SK-N-SH (cell line): ENCODE measurements around the gene PRELID1. TPM values are rescaled to one million over a fixed set of nuclear protein-coding genes. Genes with fewer than 3 reads are reported as not detected.

Source experiments
- CTCF ChIA-PET: fragments of 300-600, 350-600 bp; formaldehyde crosslinking; extraction: SDS; loops from one replicate; lab custom pipeline; 2021; lab: Yijun Ruan, JAX
- POLR2A ChIA-PET: fragments of 350-600 bp; sonication (Branson Sonifier 250); formaldehyde crosslinking; extraction: SDS; loops from one replicate; lab custom pipeline; 2020; ENCODE audit warnings: antibody characterized with exemption, inconsistent platforms; lab: Yijun Ruan, JAX
- DNase-seq: peaks from one replicate; pipeline ENCODE4 v3.0.0; 2012
- H2AFZ ChIP-seq: fragments of 200-600 bp; sonication (generic); 2 replicates; pipeline ENCODE4 v1.8.1; 2016; ENCODE audit warnings: antibody characterized with exemption, mild to moderate bottlenecking, low read depth
- H3F3A ChIP-seq: fragments of 200-600 bp; sonication (generic); replicated peaks from 2 replicates; pipeline ENCODE3; 2016; ENCODE audit warnings: antibody characterized with exemption, mild to moderate bottlenecking; ENCODE audit not compliant: insufficient read depth
- H3K27ac ChIP-seq, 2 experiments: fragments of 200-500 bp in 1 of 2; fragments of 200-600 bp in 1 of 2; sonication (Bioruptor generic) in 1 of 2; sonication (generic), shearing (Covaris generic) in 1 of 2; 2 replicates each; pipeline versions ENCODE4 v1.5.1 to v1.6.1; 2014 to 2016; ENCODE audit warnings: low read depth in 2 of 2, inconsistent platforms in 1 of 2, low read length in 1 of 2, mild to moderate bottlenecking in 1 of 2, mixed read lengths in 1 of 2
- H3K27me3 ChIP-seq: fragments of 200-600 bp; sonication (generic), shearing (Covaris generic); 2 replicates; pipeline ENCODE4 v1.6.1; 2016; ENCODE audit warnings: mixed run types; ENCODE audit not compliant: insufficient read depth
- H3K36me3 ChIP-seq, 2 experiments: fragments of 200-500 bp in 1 of 2; fragments of 200-600 bp in 1 of 2; sonication (Bioruptor generic) in 1 of 2; sonication (generic) in 1 of 2; replicated peaks in 1 of 2; 2 replicates each; pipeline versions ENCODE3 to v1.5.1; 2014 to 2016; ENCODE audit warnings: low read length in 1 of 2, mild to moderate bottlenecking in 1 of 2; ENCODE audit not compliant: insufficient read depth in 2 of 2, control insufficient read depth in 1 of 2
- H3K4me1 ChIP-seq, 2 experiments: fragments of 200-500 bp in 1 of 2; fragments of 200-600 bp in 1 of 2; sonication (Bioruptor generic) in 1 of 2; sonication (generic), shearing (Covaris generic) in 1 of 2; 2 replicates each; pipeline versions ENCODE4 v1.5.1 to v1.6.1; 2014 to 2016; ENCODE audit warnings: low read depth in 1 of 2, low read length in 1 of 2, mixed run types in 1 of 2; ENCODE audit not compliant: insufficient read depth in 2 of 2, control insufficient read depth in 1 of 2
- H3K4me2 ChIP-seq: fragments of 200-600 bp; sonication (generic), shearing (Covaris generic); 2 replicates; pipeline ENCODE4 v1.6.1; 2017; ENCODE audit warnings: mixed run types
- H3K4me3 ChIP-seq, 2 experiments: fragments of 200-500 bp in 1 of 2; fragments of 200-600 bp in 1 of 2; sonication (Bioruptor generic) in 1 of 2; sonication (generic), shearing (Covaris generic) in 1 of 2; 2 replicates each; pipeline versions ENCODE4 v1.5.1 to v1.8.1; 2014 to 2016; ENCODE audit warnings: low read depth in 2 of 2, inconsistent platforms in 1 of 2, low read length in 1 of 2, mild to moderate bottlenecking in 1 of 2, mixed read lengths in 1 of 2, moderate library complexity in 1 of 2
- H3K79me2 ChIP-seq: fragments of 200-600 bp; sonication (generic); 2 replicates; pipeline ENCODE4 v1.8.1; 2017; ENCODE audit warnings: mild to moderate bottlenecking; ENCODE audit not compliant: insufficient read depth
- H3K9ac ChIP-seq: fragments of 200-600 bp; sonication (generic); 2 replicates; pipeline ENCODE4 v1.6.1; 2017; ENCODE audit warnings: mixed run types
- H3K9me2 ChIP-seq: fragments of 200-600 bp; sonication (generic); 2 replicates; pipeline ENCODE4 v1.6.1; 2017; ENCODE audit warnings: mixed run types
- H3K9me3 ChIP-seq: fragments of 200-600 bp; sonication (generic); 2 replicates; pipeline ENCODE4 v1.6.1; 2017; ENCODE audit warnings: mixed run types, mild to moderate bottlenecking, moderate library complexity
- H4K20me1 ChIP-seq: fragments of 200-600 bp; sonication (generic); 2 replicates; pipeline ENCODE4 v1.6.1; 2017; ENCODE audit warnings: mild to moderate bottlenecking, mixed run types; ENCODE audit not compliant: insufficient read depth
- ELF1 ChIP-seq: IDR thresholded peaks from 2 replicates; pipeline ENCODE4 v1.4.0; 2012
- EP300 ChIP-seq, 2 experiments: IDR thresholded peaks; 2 replicates each; pipeline versions ENCODE4 v1.4.0 to v1.6.1; 2012; ENCODE audit warnings: borderline replicate concordance in 1 of 2, low read depth in 1 of 2, low read length in 1 of 2
- GATA2 ChIP-seq: sonication (generic); formaldehyde crosslinking; IDR thresholded peaks from 2 replicates; pipeline ENCODE4 v1.5.0; 2020; ENCODE audit warnings: mild to moderate bottlenecking, missing genetic modification reagents
- JUND ChIP-seq: IDR thresholded peaks from 2 replicates; pipeline ENCODE4 v1.4.0; 2012
- RAD21 ChIP-seq: IDR thresholded peaks from 2 replicates; pipeline ENCODE4 v1.6.1; 2012; ENCODE audit warnings: mild to moderate bottlenecking, low read length
- RCOR1 ChIP-seq: fragments of 150-350 bp; IDR thresholded peaks from 2 replicates; pipeline ENCODE4 v1.6.1; 2017; ENCODE audit warnings: antibody characterized with exemption, low read length
- RFX5 ChIP-seq: IDR thresholded peaks from 2 replicates; pipeline ENCODE4 v1.6.1; 2012; ENCODE audit warnings: mild to moderate bottlenecking, improper control_type of control experiment, low read length
- RXRA ChIP-seq: IDR thresholded peaks from 2 replicates; pipeline ENCODE4 v1.4.0; 2012; ENCODE audit warnings: low read depth, mild to moderate bottlenecking, borderline replicate concordance
- TCF12 ChIP-seq: IDR thresholded peaks from 2 replicates; pipeline ENCODE4 v1.4.0; 2012
- YY1 ChIP-seq: IDR thresholded peaks from 2 replicates; pipeline ENCODE4 v1.4.0; 2012; ENCODE audit warnings: low read depth, mild to moderate bottlenecking
- WGBS: methylation state at CpG from one replicate; pipeline ENCODE4 v1.1.6; 2017; ENCODE audit warnings: low lambda C conversion rate; 5-methylcytosine and 5-hydroxymethylcytosine counted together
- polyA plus RNA-seq, 3 experiments: library from polyadenylated mRNA; depleted of rRNA; stranded (reverse); fragments of >200 nt; gene quantifications; 2 replicates each; pipeline ENCODE4 v1.2.3, GENCODE V29; 2012
- TF ChIP-seq, protein P1 (sequence below): IDR thresholded peaks from 2 replicates; pipeline ENCODE4 v1.6.1; 2012; ENCODE audit warnings: mild to moderate bottlenecking, low read depth, low read length, moderate library complexity
- TF ChIP-seq, protein P2 (sequence below): IDR thresholded peaks from 2 replicates; pipeline ENCODE4 v1.4.0; 2012; ENCODE audit warnings: low read depth, borderline replicate concordance

Gene PRELID1
- polyA plus RNA-seq, 1 of the 3 experiments (the other 2 are of a cell fraction): 344 TPM

DNA sequence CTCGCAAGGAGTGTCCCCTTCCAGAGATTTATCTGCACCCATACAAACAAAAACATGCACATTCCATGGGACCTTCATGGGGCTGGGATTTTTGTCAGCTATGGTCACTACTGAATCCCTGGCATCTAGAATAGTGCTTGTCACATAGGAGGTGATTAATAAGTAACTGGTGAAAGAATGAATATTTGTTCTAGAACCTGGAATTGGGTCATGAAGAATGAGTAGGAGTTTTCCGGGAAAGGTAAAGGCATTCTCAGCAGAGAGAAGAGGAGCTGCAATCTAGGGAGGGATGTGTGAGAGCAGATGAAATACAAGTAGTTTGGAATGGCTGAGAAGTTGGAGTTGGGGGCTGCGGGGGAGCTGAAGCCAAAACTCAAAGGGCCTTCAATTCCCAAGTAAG, 50.7 kb downstream of the PRELID1 start:
- Histone ChIP-seq H2AFZ (no peak overlapping the region), H3K79me2 (peaks cover 22% of the 10 kb centered on the region), H3K4me2 (no peak overlapping the region), H3K36me3 (peaks cover 0 to 5% of the 10 kb centered on the region in 2 experiments), H3K4me3 (no peak overlapping the region), H3K9ac (no peak overlapping the region), H3K4me1 (peaks cover 0 to 26% of the 10 kb centered on the region in 2 experiments; a peak in 2 of 4 replicates), H4K20me1 (no peaks in the 10 kb centered on the region), H3K27ac (no peak overlapping the region), H3F3A (no peaks in the 10 kb centered on the region), H3K27me3 (no peaks in the 10 kb centered on the region), H3K9me3 (no peaks in the 10 kb centered on the region), H3K9me2 (no peaks in the 10 kb centered on the region)
- POLR2A ChIA-PET: no interaction called here
- DNase-seq: no peak
- CTCF ChIA-PET: interaction anchor here (1.1 to 3.3 kb wide), 2 partner anchors 16 to 36 kb away, joined by 3 to 14 read pairs; no protein-coding TSS in a partner anchor
- 73% methylated on average over 3 of the region's 3 CpGs for WGBS
- TF ChIP-seq RFX5: no peak
- no peak for TF ChIP-seq JUND
- TF ChIP-seq, protein P1, sequence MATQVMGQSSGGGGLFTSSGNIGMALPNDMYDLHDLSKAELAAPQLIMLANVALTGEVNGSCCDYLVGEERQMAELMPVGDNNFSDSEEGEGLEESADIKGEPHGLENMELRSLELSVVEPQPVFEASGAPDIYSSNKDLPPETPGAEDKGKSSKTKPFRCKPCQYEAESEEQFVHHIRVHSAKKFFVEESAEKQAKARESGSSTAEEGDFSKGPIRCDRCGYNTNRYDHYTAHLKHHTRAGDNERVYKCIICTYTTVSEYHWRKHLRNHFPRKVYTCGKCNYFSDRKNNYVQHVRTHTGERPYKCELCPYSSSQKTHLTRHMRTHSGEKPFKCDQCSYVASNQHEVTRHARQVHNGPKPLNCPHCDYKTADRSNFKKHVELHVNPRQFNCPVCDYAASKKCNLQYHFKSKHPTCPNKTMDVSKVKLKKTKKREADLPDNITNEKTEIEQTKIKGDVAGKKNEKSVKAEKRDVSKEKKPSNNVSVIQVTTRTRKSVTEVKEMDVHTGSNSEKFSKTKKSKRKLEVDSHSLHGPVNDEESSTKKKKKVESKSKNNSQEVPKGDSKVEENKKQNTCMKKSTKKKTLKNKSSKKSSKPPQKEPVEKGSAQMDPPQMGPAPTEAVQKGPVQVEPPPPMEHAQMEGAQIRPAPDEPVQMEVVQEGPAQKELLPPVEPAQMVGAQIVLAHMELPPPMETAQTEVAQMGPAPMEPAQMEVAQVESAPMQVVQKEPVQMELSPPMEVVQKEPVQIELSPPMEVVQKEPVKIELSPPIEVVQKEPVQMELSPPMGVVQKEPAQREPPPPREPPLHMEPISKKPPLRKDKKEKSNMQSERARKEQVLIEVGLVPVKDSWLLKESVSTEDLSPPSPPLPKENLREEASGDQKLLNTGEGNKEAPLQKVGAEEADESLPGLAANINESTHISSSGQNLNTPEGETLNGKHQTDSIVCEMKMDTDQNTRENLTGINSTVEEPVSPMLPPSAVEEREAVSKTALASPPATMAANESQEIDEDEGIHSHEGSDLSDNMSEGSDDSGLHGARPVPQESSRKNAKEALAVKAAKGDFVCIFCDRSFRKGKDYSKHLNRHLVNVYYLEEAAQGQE: no peak
- no peak for TF ChIP-seq RCOR1
- no peak for TF ChIP-seq YY1
- TF ChIP-seq EP300 (IDR thresholded peaks at IDR 0.05; ENCODE audit: borderline replicate concordance in 1 of 2, low read depth in 1 of 2, low read length in 1 of 2): no peak
- TF ChIP-seq RXRA: no peak
- TF ChIP-seq TCF12: no peak
- no peak for TF ChIP-seq ELF1
- no peak for TF ChIP-seq RAD21

DNA sequence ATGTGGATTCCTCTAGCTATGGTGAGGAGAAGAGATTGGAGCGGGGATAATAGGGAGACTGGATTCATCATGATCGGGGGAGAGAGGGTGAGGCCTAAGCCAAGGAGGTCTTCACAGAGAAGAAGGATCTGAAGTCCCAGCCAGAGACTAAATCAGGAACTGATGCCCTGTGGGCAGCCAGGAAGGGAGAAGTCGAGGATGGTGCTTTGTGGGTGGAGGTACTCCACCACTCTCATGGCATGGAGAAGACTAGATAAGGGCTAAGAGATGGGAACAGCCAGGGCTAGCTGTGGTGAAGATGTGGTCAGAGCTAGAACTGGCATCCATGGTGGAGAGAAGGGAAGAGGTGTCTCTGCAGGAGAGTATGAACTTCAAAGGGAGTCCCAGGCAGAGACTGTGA, 51.1 kb downstream of the PRELID1 start:
- Histone ChIP-seq H3K27ac (no peak overlapping the region), H3K27me3 (no peaks in the 10 kb centered on the region), H4K20me1 (no peaks in the 10 kb centered on the region), H3F3A (no peaks in the 10 kb centered on the region), H3K9me3 (no peaks in the 10 kb centered on the region)
- DNase-seq: no peak
- WGBS: 65% methylated on average over 3 of the region's 3 CpGs
- CTCF ChIA-PET: interaction anchor here (1.1 to 3.3 kb wide), 2 partner anchors 15 to 36 kb away, joined by 3 to 14 read pairs; no protein-coding TSS in a partner anchor
- TF ChIP-seq, protein P2, sequence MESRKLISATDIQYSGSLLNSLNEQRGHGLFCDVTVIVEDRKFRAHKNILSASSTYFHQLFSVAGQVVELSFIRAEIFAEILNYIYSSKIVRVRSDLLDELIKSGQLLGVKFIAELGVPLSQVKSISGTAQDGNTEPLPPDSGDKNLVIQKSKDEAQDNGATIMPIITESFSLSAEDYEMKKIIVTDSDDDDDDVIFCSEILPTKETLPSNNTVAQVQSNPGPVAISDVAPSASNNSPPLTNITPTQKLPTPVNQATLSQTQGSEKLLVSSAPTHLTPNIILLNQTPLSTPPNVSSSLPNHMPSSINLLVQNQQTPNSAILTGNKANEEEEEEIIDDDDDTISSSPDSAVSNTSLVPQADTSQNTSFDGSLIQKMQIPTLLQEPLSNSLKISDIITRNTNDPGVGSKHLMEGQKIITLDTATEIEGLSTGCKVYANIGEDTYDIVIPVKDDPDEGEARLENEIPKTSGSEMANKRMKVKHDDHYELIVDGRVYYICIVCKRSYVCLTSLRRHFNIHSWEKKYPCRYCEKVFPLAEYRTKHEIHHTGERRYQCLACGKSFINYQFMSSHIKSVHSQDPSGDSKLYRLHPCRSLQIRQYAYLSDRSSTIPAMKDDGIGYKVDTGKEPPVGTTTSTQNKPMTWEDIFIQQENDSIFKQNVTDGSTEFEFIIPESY: no peak
- no peak for TF ChIP-seq GATA2 (CRISPR knock-in tag)
- TF ChIP-seq, all 33 proteins: peak for 0
- POLR2A ChIA-PET: no interaction called here
- Histone ChIP-seq H3K4me1 (peaks cover 0 to 23% of the 10 kb centered on the region in 2 experiments; a peak in 2 of 4 replicates), H3K4me3 (no peak overlapping the region), H3K4me2 (no peak overlapping the region), H3K79me2 (peaks cover 18% of the 10 kb centered on the region), H3K9ac (no peak overlapping the region), H2AFZ (no peak overlapping the region), H3K36me3 (peaks cover 0 to under 1% of the 10 kb centered on the region in 2 experiments), H3K9me2 (no peaks in the 10 kb centered on the region)
